GM12891 (cell line): Measurements from ENCODE around the gene VPS35L.

Source experiments
- POLR2A ChIP-seq: IDR thresholded peaks from 2 replicates; pipeline ENCODE4 v1.6.1; 2011; ENCODE audit warnings: low read depth, low read length, control low read depth
- SPI1 ChIP-seq: IDR thresholded peaks from 2 replicates; pipeline ENCODE4 v1.6.1; 2011; ENCODE audit warnings: low read depth, low read length, control low read depth

DNA sequence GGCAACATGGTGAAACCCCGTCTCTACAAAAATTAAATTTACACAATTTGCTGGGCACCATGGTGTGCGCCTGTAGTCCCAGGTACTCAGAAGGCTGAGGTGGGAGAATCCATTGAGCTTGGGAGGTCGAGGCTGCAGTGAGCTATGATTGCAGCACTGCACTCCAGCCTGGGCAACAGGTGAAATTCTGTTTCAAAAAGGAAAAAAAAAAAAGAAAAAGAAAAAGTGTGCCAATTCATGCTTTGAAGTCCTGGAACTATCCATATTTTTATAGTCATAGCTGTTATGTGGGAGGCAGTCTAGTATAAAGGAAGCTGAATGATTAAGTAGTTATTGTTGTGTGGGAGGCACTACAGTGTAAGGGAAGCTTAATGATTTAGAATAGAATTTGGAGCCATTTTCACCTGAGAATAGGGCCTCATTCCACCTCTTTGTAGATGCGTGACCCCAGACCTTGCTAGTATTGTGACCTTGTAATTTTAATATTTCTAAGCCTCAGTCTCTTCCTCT is 194.1 kb downstream of the VPS35L start:
- TF ChIP-seq SPI1 (no peak), POLR2A (no peak)
